Heart left ventricle (tissue), 13 donors: ENCODE measurements around the gene PRRG2.

Experiments used
- CTCF ChIP-seq, 12 donors: fragments of 200-600 bp; sonication (generic) in 4 of 12; IDR thresholded peaks; one replicate each; pipeline versions ENCODE4 v1.5.0 to v1.8.0; 2018 to 2022; ENCODE audit warnings: antibody characterized with exemption in 12 of 12, mild to moderate bottlenecking in 5 of 12
- POLR2A ChIP-seq, 2 donors: fragments of 450-650 bp; IDR thresholded peaks; one replicate each; pipeline ENCODE4 v1.6.1; 2017; ENCODE audit warnings: antibody characterized with exemption in 2 of 2, mild to moderate bottlenecking in 2 of 2, moderate library complexity in 2 of 2
- donor health status: ischemic (EF 13 %, LVEDD 7.1; RV severe dilation, severe dysfunction).
- donor health status: DM: no; HTN: yes; CAD: no.
- donor health status: DM: no; HTN: no; CAD: no.
- donor health status: ischemic (EF 25% LVEDD 6.9; RV normal size, moderate dysfunction).
- donor health status: ischemic (EF 25% LVEDD 5.7; RV mildly dilated, moderate dysfunction).
- donor health status: ischemic (EF 35%, LVEDD 5.7; RV mildly dilated, moderate dysfunction).
- donor health status: nonischemic (EF 11% LVEDD 7.7; RV severe dilation, severe dysfunction).
- donor health status: DM: yes; HTN: yes; CAD: no.
- donor health status: PGD.
- donor health status: ischemic (EF 29% LVEDD 5.4; RV normal size, mild dysfunction).
- donor health status: nonischemic (EF 23%, LVEDD 6.1; RV moderate dilation, normal function).

GRCh38 chr19:49543032-49543431 is 38.1 kb upstream of the PRRG2 start:
- TF ChIP-seq CTCF (IDR thresholded peaks at IDR 0.05) (no peak), POLR2A (IDR thresholded peaks at IDR 0.05) (no peak)
